ENCODE results near the gene ABCA8. TPM values are rescaled to one million over a fixed set of nuclear protein-coding genes. Genes with fewer than 3 reads are reported as not detected.
"Not testable (repeated sequence)": the region's sequence is repeated elsewhere in the genome, so short reads cannot be mapped to it uniquely, and the experiment has no call there.

The ABCA8 gene
- total and polyA plus RNA-seq, 2 of the 8 experiments (the other 6 are each of a cell fraction or from before 2014, with no cell fraction given) = not detected

DNA sequence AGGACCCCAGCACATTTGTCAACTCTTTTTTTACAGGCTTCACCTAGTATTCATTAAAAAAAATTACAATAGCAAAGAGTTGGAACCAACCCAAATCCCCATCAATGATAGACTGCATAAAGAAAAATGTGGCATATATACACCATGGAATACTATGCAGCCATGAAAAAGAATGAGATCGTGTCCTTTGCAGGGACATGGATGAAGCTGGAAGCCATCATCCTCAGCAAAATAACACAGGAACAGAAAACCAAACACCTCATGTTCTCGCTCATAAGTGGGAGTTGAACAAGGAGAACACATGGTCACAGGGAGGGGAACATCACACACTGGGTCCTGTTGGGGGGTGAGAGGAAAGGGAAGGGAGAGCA, 11.4 kb downstream of the ABCA8 start:
- H3K14ac ChIP-seq (ENCODE audit: insufficient read length); H3K27ac ChIP-seq (ENCODE audit: low read depth, low read length); H4K8ac ChIP-seq (ENCODE audit: extremely low read depth, insufficient read depth, low read length); H3K4me2 ChIP-seq (ENCODE audit: insufficient read depth in 1 of 2, low read depth in 2 of 2, low read length in 2 of 2); H3K18ac ChIP-seq (ENCODE audit: extremely low read depth, low read length); FAIRE-seq; H3K27me3 ChIP-seq (replicated peaks in 1 of 4; ENCODE audit: control insufficient read depth in 3 of 4, extremely low read depth in 1 of 4, insufficient read depth in 3 of 4, low read length in 3 of 4); H3K23ac ChIP-seq (ENCODE audit: insufficient read length); H2AFZ ChIP-seq (ENCODE audit: low read length); H2BK12ac ChIP-seq (ENCODE audit: low read depth, low read length); H4K5ac ChIP-seq (ENCODE audit: insufficient read length, low read depth, low read length); H3K79me2 ChIP-seq (ENCODE audit: control insufficient read depth in 1 of 2, insufficient read depth in 2 of 2, low read length in 2 of 2); H3K56ac ChIP-seq (replicated peaks; ENCODE audit: insufficient read length, low read depth, low read length); H3K4me1 ChIP-seq (replicated peaks in 1 of 4; ENCODE audit: control insufficient read depth in 3 of 4, insufficient read depth in 4 of 4, low read length in 3 of 4); H2BK15ac ChIP-seq (ENCODE audit: low read length); CTCF ChIA-PET (ENCODE audit: partially characterized antibody); H2BK120ac ChIP-seq (replicated peaks; ENCODE audit: low read depth, low read length); H3K23me2 ChIP-seq (ENCODE audit: low read depth, low read length); H2BK20ac ChIP-seq (ENCODE audit: low read length); H3K4ac ChIP-seq (replicated peaks; ENCODE audit: insufficient read length, low read depth, low read length); H3K36me3 ChIP-seq (ENCODE audit: control insufficient read depth in 2 of 4, insufficient read depth in 4 of 4, low read length in 3 of 4); POLR2A ChIA-PET (ENCODE audit: partially characterized antibody); H2AK5ac ChIP-seq (ENCODE audit: low read depth, low read length); DNase-seq (ENCODE audit: low read depth in 1 of 2, low spot score in 2 of 2); H3K9me3 ChIP-seq (ENCODE audit: insufficient read depth in 2 of 2, low read depth in 1 of 2, low read length in 1 of 2); H3K79me1 ChIP-seq (ENCODE audit: low read depth, low read length); H3K9ac ChIP-seq (replicated peaks in 1 of 4; ENCODE audit: extremely low read depth in 1 of 4, low read depth in 3 of 4, low read length in 3 of 4); H4K20me1 ChIP-seq (replicated peaks in 1 of 2; ENCODE audit: control insufficient read depth in 1 of 2, insufficient read depth in 2 of 2, low read length in 2 of 2); H3K4me3 ChIP-seq (ENCODE audit: extremely low read depth in 1 of 4, insufficient read depth in 2 of 4, low read depth in 3 of 4, low read length in 4 of 4); H4K91ac ChIP-seq (replicated peaks; ENCODE audit: insufficient read length, low read length); H2BK5ac ChIP-seq (ENCODE audit: low read depth, low read length): not testable (repeated sequence)
- WGBS, 2 experiments (ENCODE audit: extremely low coverage in 1 of 2, insufficient coverage in 1 of 2, insufficient read length in 1 of 2, insufficient replicate concordance in 2 of 2, low coverage in 1 of 2, low lambda C conversion rate in 2 of 2, missing lambda C conversion rate in 1 of 2) = 82% methylated on average over 2 of the region's 2 CpGs; no CpG with 5 or more reads in 1 of the 2 experiments
- 0 out of 2 replicates have a peak, but pooled peaks have one; percentile 31 for TF ChIP-seq KDM1A (IDR thresholded peaks at IDR 0.05; ENCODE audit: borderline replicate concordance, low read length)
